ENCODE results near the gene FAAP100.
A peak's percentile ranks its signal among the peaks of the same experiment; 100 is the strongest.

Gene FAAP100

DNA sequence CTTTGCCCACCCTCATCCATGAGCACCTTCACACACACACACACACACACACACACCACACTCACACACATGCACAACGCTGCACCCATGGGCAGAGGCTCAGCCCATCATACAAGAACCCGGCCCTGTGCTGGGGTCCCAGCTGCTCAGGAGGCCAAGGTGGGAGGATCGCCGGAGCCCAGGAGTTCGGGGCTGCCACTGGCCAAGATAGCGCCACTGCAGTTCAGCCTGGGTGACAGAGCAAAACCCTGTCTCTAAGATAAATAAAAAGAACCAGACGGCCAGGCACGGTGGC, 27.3 kb downstream of the FAAP100 start:
- no peak for DNase-seq (ENCODE audit: low read depth in 2 of 2)

DNA sequence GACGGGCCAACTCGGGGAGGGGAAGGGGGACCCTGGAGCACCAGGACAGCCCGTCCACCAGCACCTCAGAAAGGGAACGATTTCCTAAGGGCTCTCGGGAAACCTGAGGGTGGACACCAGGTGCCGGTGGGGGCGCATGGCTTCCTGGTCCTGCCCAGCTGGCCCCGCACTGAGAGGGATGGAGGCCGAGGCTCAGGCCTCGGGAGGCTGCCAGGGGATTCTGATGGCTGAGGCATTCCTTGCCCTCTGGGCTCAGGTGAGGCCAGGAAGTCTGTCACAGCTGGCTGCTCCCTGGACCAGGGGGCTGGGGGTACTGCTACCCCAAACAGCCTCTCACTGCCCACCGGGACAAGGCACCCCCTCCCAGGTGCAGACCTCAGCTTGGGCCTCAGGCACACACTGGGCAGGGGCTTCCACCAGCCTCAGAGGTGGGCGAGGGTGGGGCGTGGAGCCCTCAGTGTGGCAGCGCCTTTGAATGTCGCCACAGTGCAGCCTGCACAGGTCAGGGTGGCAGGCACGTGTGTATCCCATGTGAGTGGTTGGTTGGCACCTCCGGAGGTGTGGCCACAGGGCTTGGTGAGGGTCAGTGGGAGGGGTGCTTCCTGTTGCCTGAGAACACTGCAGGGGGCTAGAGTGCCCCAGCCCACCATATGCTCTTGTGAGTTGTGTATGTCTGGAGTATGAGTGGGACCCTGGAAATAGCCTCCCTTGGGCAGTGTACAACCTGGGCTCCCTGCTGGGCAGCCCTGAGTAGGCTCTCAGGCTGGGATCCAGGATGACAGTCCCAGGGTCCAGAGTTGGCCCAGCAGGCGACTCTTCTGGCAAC, 27.9 kb downstream of the FAAP100 start:
- no peak for DNase-seq (ENCODE audit: low read depth in 2 of 2)

DNA sequence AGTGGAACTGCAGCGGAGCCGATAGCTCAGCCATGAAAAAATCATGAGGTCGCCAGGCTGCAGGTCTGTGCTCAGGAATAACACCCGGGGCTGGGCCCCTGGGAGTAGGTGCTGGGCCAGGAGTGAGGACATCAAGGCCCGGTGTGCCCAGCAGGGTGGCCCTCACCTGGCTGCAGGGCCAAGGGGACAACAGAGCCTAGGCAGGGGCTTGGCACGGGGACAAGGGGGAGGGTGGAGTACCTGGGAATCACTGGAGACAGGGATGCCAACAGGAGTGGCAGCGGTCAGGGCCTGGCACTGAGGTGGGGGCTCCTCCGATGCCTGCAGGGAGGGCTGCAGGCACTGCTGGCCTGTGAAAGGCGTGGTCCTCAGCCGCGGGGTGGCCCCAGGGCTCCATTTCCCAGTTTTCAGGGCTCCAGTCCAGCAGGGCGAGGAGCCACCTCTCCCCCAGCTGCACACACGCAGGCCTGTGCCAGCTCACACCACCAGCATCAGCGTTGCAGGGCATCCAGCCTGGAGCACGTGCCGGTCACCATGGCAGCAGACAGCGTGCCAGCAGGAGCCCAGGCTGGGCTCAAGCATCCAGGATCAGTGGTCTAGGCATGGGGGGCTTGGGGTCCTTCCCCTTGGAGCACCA, 28.6 kb downstream of the FAAP100 start:
- no peak for DNase-seq (ENCODE audit: low read depth in 2 of 2)

DNA sequence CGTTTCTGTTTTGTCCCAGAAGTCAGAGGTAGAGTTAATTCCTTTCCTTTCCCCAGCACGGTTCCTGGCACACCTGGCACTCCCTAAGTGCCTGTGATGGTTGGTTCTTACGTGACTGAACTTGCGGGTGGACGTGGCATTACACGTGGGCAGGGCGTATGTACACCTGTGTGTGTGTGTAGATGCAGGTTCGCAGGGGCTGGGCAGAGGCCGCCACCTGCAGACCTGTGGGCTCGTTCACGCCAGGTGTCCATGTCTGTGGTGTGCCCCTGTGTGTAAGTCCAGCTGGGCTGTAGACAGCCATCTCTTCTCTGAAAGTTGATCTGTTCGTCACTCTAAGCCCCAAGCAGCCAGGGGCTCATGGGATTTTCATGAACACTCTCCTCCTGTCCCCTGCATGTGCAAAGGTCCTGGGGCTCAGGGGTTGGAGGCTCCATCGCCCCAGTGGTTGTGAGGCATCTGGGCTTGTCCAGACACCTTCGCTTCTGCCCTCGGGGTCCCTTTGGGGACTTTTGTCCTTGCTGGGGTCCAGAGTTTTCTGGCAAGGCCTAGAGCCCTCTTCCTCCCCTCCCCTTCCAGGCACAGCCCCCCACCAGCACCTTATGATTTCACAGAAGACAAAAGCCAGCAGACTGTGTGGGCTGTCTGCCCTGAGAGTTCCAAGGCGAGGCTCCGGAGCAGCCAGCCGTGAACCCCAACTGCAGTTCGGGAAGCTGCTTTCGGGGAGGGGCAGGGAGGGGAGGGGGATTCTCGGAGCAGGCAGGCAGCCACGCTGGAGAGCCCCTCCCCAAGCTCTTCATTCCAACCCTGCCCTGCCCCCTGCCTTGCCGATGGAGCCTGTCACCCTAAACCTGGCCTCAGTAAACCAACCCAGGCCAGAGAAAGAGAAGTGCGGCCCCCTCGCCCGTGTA, 29.4 kb downstream of the FAAP100 start:
- DNase-seq (ENCODE audit: low read depth in 2 of 2): no peak

DNA sequence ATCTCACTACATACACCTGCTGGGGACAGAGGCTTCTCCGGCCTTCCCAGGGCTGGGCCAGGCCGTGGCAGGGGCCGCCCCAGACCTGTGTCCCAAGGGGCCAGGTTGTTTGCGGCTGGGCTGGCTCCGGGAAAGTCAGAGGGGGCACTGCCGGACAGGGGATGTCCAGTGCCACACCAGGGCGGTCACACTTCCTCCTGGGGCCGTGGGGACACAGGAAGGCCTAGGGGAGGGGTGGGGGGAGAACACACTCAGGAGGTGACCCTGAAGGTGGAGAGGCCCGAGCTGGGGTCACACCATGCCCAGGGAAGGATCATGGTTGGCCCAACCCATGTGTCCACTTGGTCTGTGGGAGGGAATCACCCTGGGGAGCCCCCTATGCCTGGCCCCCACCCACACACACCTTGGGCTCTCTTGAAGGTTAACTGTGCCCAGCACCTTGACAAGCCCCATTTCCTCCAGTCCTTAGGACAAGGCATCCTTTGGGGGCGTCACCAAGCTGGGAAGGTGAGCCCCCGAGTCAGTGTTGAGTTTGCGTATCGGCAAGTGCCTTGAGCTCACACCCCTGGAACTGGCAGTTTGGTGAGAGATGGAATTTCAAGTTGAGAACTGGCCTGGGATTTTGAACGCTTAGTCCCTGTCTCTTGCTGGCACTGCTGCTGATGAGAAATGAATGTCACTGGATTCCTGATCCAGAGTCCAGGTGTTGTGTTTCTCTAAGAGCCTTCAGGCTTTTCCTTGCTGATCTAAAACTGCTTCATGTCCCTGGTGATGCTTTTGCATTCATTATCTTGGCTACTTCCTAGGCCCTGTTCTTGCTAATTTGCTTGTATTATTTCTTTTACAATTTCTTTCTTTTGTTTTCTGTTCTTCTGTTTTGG, 31.9 kb downstream of the FAAP100 start:
- no peak for DNase-seq (ENCODE audit: low read depth in 2 of 2)

DNA sequence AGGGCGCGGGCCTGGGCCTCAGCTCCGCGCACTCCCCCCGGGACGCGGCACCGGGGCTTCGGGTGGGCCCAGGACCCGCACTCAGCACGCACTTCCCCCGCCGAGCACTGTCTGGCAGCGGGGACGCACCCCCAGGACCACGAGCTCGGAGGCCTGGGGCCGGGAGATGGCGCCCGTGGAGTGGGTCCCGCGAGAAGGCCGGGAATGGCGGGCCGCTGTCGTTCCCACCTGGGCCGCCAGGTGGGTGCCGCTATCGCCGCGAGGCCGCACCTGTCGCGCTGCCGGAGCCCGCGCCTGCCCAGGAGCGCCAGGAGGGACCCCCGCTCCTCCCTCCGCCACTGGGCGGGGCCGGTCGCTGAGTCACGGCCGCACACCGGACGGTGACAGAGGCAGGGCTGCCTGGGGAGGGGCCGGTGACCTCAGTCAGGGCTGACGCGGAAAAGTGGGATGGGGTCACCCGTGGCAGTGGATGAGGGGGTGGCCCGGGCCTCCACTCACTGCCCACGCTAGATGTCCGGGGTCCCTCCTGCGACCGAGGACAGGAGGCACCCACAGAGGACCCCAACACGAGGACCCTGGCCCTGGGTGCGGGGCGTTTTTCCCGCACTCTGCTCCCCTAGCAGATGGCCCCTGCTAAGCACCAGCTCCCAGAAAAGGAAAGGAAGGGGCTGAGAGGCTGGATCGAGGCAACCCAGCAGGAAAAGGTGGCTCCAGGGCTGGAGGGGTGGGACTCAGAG, 32.7 kb downstream of the FAAP100 start:
- peak; percentile 61 for DNase-seq (ENCODE audit: low read depth in 2 of 2)

DNA sequence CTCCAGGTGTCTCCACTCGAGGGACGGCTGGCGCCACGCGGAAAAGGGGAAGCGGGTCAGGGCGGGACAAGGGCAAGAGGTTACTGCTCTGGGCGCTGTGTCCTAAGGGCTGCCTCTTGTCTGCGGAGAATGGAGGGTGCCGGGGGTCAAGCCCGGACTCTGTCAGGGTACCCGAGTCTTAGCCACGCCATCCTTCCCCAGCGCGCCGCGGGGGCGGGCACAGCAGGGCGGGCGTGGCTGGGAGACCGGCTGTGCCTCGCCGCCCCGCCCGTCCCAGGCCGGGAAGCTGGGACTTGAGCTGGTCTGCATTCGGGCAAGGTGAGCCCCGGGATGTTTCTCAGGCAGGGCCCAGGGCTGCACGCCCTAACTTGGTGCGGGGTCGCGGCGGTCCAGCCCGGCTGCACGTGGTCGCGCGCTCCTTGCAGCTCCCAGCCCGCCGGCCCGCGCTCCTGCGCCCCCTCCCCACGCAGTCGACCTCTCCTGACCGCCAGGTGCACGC, 33.3 kb downstream of the FAAP100 start:
- no peak for DNase-seq (ENCODE audit: low read depth in 2 of 2)

DNA sequence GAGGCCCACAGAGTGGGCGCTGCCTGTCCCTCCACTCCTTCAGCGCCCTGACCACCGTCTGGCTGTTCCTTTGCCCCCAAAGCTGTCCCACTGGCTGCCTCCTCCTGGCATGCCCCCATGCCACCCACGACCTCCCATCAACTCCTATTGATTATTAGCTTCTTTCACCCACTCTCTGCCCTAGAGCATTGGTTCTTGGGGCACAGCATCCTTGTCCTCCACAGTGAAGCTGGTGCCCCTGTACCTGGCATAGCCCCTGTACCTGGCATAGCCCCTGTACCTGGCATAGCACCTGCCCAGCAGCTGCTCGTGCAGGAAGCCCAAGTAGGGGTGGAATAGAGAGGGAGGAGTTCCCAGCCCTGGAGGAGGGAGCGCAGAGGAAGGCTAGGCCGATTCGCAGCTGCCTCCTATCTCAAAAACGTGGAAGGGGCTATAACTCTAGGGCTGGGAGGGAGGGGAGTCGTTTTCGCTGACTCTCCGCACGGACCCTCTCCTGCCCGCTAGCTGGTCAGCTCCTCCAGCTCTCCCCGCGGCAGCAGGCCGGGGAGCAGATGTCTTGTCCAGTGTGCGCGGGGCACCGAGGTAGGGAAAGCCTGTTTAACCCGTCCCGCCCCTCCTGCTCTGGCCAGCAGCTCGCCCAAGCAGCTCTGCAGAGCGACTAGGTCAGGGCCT, 33.9 kb downstream of the FAAP100 start:
- no peak for DNase-seq (ENCODE audit: low read depth in 2 of 2)

DNA sequence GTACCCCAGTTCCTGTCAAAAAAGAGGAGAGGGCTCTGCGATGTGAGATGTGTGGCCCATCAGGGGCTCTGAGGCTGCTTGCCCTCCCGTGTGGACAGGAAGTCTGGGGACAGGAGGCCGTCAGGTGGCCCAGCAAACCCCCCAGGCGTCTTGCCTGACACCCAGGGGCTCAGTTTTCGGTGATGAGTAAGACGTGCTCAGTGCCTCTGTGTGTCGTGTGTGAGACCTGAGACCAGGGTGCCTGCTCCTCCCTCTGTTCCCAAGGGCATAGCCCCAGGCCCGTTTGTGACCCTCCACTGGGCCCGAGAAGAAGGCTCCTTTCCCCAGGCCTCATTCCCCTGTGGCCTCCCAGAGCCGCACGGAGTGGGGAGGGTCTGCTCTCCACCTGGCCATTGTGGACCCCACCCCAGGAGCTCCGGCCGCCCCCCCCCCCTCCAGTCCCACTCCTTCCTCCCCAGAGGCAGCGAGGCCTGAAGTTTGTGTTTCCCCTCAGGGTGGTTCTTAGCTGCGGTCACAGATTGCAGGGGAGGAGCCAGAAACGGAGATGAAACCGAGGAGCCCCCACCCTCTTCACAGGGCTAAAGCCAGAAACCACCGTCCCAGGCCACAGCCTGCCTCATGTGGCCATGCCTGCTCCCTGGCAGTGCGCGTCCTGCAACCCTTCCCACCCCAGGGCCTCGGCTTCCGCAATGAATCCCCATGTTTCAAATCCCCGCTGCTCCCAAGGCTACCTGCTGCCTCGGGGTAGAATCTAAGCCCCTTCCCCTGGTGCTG, 34.6 kb downstream of the FAAP100 start:
- no peak for DNase-seq (ENCODE audit: low read depth in 2 of 2)

DNA sequence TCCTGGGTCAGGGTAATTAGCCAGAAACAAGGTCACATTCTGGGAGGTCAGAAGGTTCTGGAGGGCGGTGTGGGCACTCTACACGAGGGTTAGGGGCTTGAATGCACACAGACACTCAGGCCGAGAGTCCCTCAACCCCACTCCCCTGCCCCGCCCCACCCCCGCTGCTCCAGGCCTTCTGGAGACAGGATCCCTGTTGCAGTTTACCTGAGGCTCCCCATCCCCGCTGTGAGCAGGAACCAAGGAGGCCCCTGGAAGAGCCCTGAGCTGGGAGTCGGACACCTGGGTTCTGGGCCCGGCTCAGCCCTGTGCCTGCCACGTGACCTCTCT, 35.2 kb downstream of the FAAP100 start:
- DNase-seq (ENCODE audit: low read depth in 2 of 2): no peak

DNA sequence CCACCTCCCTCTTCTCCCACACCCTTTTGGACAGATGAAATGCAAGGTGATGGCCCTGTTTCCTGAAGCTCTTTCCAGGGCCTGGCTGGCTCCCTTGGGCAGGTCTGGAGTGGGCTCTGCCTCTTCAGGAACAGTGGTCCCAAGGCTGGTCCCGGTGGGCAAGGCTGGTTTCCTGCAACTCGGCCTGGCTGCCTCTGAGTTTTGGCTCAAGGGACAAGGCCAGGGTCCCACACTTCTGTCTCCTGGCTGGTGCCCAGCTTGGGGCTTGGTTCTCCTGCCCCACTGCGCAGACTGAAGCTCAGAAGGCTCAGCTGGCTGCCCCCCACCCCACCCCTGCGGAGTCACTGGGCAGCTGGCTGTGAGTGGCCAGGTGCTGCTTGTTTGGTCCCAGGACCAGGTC, 35.7 kb downstream of the FAAP100 start:
- no peak for DNase-seq (ENCODE audit: low read depth in 2 of 2)

DNA sequence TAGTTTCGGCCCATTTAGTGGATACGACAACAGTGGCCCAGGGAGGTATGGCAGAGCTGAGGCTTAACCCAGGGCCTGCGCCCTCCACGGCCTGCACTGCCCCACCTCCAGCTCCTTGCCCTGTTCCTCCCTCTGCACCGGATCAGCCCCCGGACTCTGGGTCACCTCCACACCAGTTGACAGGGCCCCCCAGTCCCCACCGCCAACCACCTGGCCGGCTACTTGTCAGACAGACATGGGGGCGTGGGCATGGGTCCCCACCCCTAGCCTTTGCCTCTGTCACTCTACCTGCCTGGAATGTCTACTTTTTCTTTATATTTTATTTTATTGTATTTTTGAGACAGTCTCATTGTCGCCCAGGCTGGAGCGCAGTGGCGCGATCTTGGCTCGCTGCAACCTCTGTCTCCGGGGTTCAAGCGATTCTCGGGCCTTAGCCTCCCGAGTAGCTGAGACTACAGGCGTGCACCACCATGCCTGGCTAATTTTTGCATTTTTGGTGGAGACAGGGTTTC, 36.6 kb downstream of the FAAP100 start:
- no peak for DNase-seq (ENCODE audit: low read depth in 2 of 2)

DNA sequence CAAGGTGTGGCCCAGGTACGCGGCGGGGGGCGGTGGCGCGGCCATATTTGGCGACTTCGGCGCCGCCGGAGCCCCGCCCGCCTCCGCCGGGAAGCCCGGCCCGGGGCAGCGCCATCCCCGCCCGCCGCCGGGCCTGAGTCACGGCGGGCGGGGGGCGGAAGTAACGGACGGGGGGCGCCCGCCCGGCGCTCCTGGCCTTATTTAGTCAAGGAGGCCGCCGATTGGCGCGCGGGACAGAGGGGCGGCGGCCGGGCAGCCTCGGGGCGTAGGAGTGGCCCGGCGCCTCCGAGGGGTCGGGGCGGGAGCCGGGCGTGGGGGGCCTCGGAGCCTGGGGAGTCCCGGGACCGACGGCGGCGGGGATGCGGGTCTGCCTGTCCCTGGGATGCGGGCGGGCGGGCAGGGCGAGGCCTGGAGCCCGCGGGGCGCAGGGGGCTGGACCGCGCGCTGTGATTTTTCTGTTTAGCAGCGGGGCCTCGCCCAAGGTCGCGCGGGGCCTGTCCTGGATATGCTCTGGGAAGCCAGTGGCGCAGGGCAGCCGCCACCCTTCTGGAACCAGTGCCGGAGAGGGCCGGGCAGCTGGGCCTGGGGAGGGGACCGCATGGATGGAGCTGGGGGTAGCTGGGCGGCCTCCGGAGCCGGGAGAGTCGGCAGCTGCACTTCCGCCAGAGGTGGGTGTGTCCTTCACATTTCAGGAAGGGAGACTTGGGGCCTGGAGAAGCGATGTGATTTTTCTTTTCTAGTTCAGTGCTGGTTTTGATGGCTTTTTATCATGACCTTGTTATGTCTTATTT, 37.2 kb downstream of the FAAP100 start:
- peak; percentile 64 to 71 for DNase-seq (ENCODE audit: low read depth in 2 of 2)

DNA sequence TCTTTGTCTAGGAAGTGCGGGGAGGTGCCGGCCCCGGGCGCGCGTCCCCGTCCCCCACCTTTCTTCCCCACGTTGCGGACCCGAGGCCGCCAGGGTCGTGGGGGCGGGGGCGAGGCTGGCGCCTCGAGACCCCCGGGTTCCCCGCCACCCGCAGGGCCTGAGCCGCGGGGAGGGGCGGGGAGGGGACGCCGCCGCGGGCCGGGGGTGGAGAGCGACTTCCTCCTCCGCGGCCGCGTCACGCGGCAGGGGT, 37.7 kb downstream of the FAAP100 start:
- no peak for DNase-seq (ENCODE audit: low read depth in 2 of 2)

DNA sequence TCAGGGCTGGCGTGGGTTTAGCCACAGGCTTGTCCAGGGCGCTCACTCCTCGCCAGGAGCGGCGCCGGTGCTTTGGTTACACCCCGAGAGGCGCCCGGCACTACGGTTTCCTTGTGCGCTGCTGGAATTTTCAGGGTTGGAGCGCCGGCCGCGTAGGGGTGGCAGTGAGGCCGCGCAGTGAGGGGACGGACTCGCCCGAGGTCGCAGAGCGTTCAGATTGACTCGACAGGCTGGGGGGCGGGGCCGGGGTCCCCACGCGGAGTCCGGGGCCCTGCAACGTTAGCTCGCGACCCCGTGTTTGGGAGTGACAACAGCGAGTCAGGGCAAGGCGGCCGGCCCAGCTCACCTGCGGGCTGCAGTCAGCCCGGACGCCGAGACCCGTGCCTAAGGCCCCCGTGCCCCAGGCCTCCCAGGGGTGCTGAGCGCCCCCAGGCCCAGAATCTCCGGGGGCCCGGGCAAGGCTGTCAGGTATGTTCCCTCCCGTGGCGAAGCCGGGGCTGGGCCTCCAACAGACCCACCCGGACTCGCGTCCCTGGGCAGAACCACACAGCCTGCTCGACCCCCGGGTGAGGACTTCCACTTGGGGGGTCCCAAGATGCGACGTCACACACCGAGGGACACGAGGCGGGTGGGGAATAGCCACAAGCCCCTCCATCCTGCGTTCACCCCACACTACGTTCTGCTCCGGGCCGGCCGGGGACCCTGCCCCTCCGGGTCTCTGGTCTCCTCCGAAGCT, 38.2 kb downstream of the FAAP100 start:
- DNase-seq (ENCODE audit: low read depth in 2 of 2): peak in 1 of 2 donors; percentile 60

DNA sequence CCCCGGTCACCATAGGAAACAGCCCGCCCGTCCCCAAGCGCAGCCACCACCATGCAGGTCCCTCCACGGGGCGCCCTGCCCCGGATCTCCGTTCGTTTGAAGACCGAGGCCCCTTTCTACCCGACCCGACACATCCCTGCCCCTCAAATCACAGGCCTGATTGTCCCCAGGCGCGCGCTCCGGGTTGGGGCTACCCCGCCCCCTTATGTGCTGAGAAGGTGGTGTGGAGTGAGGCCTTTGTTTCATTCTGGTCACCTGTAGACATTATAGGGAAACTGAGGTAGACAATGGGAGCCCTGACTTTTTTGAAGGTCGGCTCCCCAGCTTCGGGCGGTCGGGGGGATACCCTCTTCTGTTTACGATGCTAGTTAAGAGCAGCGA, 38.8 kb downstream of the FAAP100 start:
- peak; percentile 59 to 65 for DNase-seq (ENCODE audit: low read depth in 2 of 2)

DNA sequence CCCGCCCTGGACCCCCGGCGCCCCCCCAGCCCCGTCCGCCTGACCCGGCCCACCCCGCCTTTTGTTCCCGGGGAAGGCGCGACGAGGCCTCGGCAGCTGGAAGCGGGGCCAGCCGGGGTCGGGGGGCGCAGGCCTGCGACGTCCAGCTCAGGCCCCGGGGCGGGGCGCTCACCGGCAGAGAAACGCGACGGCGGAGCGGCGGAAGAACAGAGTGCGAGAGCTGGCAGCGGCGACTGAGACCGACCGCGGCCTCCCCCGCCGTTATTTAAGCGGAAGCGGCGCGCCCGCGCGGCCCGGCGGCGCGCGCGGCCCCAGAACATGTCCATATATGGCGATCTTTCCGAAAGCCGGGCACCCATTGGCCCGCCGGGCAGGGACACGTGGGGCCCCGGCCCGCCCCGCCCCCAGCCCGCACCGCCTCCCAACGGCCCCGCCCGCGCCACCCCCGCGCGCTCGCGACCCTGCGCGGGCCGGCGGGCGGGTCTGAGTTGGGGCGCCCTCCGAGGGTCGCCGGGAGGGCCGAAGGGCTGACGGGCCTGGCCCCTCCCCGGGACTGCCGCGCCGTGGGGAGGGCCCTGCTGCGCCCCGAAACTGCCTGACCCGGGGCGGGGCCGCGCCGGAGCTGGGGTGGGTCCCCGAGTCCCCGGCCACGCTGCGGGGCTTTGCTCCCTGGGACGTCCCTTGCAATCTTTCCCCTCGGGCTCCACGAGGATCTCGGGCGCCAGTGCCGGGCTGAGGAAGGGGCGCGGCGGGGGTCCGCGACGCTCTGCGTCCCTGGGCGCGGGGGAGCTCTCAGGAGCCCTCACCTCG, 39.4 kb downstream of the FAAP100 start, which contains the start of gene ACTG1:
ACTG1 (minus strand) TSS at position 238 of the 810 bp plus-strand sequence. CDS start 445 bp downstream, outside the sequence.
- DNase-seq (ENCODE audit: low read depth in 2 of 2): peak; percentile 85 to 87

Data from stimulated activated CD8-positive, alpha-beta memory T cell treated with anti-CD3 and anti-CD28 coated beads, Interleukin-2, amount 100 ng/mL, for 48 hours (primary cell).